Stimulated activated CD4-positive, alpha-beta T cell treated with anti-CD3 and anti-CD28 coated beads, TNF-alpha, amount 100 ng/mL, for 48 hours (primary cell): ENCODE measurements around the gene NFAT5.
"Not testable (repeated sequence)": the region's sequence is repeated elsewhere in the genome, so short reads cannot be mapped to it uniquely, and the experiment has no call there.

Experiments used
- DNase-seq, 3 donors: peaks; one replicate each; pipeline ENCODE4 v3.0.0-alpha.2; 2020; ENCODE audit warnings: low read depth in 3 of 3

NFAT5 gene

DNA sequence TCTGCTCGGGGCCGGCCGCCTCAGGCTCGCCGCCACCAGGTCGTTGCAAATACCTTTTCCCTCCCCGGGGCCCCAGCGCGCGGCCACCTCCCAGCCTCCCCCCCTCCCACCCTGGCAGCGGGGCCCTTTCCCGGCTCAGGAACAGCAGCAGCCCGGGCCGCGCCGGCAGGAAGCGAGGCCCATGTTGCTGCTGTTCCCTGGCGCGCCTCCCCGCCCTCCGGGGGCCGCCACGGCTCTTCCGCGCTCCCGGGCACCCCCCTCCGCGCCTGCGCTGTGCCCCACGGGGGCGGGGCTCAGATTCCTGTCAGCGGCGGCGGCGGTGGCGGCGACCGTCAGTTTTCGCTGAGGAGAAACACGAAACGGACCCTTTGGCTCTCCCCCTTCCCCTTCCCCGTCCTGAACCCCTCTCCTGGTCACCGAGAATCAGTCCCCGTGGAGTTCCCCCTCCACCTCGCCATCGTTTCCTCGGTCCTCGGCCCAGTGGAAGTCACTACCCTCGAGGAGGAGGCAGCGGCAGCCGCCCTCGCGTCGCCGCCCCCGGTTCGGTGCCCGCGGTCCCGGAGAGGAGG, at the start of gene NFAT5:
TSS of gene NFAT5 (plus strand) at position 296 of the 569 bp plus-strand sequence. CDS start 336 bp downstream, outside the sequence.
- peak; percentile 71 to 85 (median 80) for DNase-seq

DNA sequence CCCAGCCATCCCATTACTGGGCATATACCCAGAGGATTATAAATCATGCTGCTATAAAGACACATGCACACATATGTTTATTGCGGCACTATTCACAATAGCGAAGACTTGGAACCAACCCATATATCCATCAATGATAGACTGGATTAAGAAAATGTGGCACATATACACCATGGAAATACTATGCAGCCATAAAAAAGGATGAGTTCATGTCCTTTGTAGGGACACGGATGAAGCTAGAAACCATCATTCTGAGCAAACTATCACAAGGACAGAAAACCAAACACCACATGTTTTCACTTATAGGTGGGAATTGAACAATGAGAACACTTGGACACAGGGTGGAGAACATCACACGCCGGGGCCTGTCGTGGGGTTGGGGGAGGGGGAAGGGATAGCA, 47.9 kb upstream of the NFAT5 start:
- not testable (repeated sequence) for DNase-seq

DNA sequence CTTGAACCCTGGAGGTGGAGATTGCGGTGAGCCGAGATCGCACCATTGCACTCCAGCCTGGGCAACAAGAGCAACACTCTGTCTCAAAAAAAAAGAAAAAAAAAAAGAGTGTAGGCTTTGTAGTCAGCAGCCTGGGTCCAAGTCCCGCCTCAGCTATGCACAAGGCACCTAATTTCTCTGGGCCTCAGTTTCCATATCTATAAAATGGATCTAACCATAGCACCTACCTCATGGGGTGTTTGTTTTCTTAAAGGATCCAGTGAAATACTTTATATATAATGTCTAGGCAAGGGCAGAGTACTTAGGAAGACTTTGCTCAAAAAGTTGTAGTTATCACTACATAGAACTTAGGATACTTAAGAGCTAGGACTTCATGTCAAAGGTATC, 45.4 kb upstream of the NFAT5 start:
- DNase-seq, result no peak

DNA sequence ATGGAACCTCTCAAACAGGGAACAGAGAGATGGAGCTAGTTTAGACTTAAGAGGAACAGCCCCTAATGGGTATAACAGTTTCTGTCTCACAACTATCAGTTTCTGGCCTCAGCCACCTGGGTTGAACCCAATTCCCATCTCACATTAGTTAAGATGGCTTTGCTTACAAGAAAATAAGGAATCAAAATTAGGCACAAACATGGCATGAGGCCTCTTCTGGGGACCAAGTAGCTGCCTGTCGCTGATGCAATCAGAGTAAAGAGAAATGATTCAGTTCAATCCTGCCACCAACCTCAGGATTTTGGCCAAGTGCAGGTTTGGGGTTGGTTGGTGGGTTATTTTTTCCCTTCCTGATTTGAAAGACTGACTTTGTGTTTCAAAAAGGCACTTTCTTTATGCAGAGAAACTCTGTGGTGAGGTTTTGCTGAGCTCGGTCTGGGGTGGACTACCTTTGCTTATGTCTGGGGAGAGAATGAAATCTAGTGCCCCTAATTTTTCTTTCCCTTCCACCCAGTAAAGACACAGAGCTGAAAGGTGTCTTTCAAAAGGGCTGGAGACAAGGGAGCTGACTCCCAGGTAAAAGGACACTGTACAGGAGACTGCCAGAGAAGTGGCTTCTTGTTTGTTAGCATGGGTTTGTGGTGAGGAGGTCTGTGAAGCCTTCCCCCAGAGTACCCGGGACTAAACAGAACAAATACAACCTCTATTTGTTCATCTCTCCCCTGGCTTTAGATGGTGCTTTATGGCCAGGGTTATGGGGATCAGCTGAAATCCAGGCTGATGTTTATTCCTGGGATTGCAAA, 44.8 kb upstream of the NFAT5 start:
- DNase-seq, result peak; percentile 7 to 34 (median 10)

- no peak for DNase-seq
These were observed 43.7 kb upstream of the NFAT5 start for GRCh38 chr16:69522041-69522578.

GRCh38 chr16:69522732-69523404, 42.9 kb upstream of the NFAT5 start:
- no peak for DNase-seq

DNA sequence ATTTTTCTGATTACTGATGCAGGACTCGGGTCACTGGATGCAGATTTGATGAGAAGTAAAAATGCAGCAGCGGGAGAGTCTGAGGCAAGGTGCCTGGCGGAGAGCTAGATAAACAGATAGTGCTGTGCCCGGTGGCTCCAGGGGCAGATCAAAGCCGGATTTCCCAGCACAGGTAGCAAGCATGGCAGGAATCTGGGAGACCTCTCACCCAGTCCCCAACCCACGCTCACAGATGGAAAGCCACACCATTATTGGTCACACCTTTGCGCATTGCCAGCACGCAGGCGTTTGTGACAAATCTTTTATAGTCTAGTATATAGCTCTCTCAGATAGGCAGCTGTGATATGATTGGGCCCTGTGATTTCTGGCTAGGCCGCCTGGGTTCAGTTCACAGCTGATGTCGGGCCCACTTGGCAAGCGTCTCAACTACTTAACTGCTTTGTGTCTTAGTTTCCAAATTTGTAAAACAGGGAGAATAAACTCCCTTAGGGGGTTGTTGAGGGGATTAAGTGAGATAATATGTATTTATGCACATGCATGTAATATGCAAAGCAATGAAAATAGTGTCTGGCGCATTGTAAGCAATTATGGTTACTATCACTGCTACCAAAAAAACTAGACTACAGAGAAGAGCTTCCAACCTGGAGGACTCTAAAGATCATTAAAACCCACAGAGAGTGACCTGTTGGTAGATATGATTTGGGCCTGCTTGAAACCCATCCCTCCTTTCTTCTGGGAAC, 42.0 kb upstream of the NFAT5 start:
- DNase-seq, result no peak

DNA sequence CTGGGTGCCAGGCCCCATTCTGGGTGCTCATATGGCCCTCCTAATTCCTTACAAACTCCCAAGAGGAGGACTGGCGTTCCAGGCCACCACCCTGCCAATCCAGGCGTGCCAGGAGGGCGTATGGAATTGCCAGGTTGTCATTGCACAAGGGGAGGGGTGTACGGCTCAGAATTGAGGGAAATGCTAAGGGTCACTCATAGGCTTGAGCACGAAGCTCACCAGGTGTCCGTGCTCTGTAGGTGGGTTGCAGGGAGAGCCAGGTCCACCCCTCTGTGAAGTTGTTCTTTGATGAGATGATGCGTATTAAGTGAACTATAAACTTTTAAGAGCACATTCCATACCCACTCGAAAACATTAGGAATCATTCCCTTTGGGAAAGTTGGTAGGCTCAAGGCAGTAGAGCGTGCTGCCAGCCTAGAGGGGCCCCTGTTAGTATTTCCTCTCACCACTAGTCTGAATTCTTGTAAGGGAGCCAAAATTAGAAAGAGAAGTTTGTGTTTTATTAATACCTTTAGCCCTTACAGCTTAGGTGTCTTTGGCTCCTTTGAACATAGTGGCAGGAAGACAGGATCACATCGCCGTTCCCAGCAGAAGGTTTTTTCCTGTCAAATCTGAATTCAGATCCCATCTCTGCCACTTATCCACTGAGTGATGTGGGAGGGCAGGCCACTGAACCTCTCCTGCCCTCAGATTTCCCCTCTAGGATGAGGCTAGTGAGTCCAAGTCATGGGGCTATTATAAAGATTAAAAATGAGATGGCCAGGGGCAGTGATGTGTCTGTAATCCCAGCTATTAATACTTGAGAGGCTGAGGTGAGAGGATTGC, 38.7 kb upstream of the NFAT5 start:
- DNase-seq, result no peak

GRCh38 chr16:69531988-69532387, 33.8 kb upstream of the NFAT5 start:
- no peak for DNase-seq

GRCh38 chr16:69532641-69533455, 32.9 kb upstream of the NFAT5 start:
- DNase-seq, result no peak

GRCh38 chr16:69534720-69535119, 31.0 kb upstream of the NFAT5 start:
- DNase-seq, result no peak

GRCh38 chr16:69535123-69536050, 30.4 kb upstream of the NFAT5 start:
- DNase-seq, result no peak

DNA sequence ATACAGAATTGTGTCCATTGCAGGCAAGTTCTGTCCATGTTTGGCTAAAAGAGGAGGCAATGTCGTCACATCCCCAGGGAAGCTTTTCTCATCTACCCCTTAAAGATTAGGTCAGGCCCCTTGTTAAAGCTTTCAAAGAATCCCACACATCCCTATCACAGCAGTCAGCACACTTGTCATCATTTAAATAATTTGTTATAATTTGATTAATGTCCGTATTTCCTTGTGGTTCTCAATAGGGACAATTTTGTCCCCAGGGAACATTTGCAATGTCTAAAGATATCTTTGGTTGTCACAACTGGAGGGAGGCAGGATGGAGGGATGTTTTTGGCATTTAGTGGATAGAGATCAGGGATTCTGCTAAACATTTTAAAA, 28.1 kb upstream of the NFAT5 start:
- no peak for DNase-seq

DNA sequence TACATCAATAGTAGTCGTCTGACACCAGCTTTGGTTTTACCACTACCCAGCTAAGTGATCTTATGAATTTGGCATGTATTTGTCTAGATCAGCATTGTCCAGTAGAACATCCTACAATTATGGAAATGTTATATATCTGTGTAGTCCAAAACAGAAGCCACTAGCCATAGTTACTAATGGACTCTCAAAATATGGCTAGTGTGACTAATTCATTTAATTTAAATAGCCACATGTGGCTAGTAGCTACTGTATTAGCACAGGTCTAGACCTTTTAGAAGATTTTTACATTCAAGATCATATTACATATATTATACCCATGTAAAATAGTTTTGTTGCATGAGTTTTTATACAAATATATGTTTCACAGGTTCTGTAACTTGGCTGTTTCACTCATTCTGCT, 27.0 kb upstream of the NFAT5 start:
- no peak for DNase-seq

DNA sequence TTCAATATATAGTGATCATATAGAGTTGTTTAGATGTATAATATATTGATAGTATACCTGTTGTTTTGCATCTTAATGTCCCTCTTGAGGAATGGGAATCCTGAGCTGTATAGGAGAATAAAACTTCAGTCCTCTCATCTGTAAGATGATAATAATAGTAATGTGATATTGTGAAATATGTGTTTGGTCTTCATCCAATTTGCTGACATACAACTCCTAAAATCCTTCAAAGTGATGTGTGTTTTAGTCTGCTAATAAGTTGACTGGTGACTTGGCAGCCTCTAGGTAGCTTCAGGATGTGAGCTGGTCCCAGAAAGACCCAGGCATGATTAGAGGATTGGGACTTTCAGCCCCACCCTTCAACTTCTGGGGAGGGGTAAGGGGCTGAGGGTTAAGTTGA, 22.8 kb upstream of the NFAT5 start:
- no peak for DNase-seq

GRCh38 chr16:69544088-69544487, 21.7 kb upstream of the NFAT5 start:
- no peak for DNase-seq

- DNase-seq, result not testable (repeated sequence)
These were observed 19.1 kb upstream of the NFAT5 start for GRCh38 chr16:69546663-69547062.

DNA sequence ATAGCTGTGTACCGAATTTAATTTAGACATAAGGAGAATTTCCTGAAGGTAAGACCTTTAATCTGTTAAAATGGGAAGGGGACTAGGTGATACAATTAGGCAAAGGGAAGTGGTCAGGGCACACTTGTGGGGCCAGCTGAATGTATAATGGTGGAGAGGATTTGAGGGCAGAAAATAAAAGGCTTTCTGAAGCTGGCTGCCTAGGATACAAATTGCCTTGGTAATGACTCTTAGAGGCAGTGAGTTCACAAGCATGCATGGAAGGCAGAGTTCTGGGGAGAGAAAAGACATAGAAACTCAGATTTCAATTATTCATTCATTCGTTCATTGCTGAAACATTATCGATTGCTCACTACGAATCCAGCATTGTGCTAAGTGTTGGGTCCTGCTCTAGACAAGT, 12.4 kb upstream of the NFAT5 start:
- DNase-seq, result no peak

DNA sequence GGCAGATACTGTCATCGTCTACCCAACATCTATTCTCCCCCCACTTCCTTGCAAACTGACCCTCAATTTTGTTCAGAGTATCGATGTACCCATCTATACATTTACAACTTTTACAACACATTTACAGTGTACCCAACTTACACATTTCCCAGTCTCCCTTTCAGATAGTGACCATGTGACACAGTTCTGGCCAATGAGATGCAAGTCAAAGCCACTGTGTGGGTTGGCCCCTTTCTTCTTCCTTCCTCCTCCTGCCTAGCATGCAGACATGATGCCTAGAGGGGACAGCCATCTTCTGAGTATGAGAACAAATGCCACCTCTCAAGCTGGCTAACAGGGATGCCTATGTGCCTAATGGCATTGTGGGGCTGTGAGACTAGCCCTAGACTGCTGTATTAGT, 11.3 kb upstream of the NFAT5 start:
- no peak for DNase-seq
